Measurements from ENCODE around the gene FAM168A. TPM values are rescaled to one million over a fixed set of nuclear protein-coding genes. Genes with fewer than 3 reads are reported as not detected.

The FAM168A gene
- total and polyA plus RNA-seq, 10 of the 15 experiments (the other 5 are each of a cell fraction or from before 2014, with no cell fraction given) = 1.7 to 20.0 (median 10.0) TPM

- BruUV-seq (replicated peaks) = no TSS peak
- no peak for ATAC-seq
- TF ChIP-seq ZNF207 (IDR thresholded peaks at IDR 0.05; ENCODE audit: borderline replicate concordance) (no peak), SKIL (IDR thresholded peaks at IDR 0.05; ENCODE audit: low read depth, poor library complexity, severe bottlenecking) (no peak), POLR2A (IDR thresholded peaks at IDR 0.05; ENCODE audit: low read depth, low read length) (0 out of 2 replicates have a peak, but pooled peaks have one; percentile 34), SMARCA5 (IDR thresholded peaks at IDR 0.05) (no peak), POLR2AphosphoS5 (IDR thresholded peaks at IDR 0.05; ENCODE audit: low read length) (peak; percentile 33; the same call in 1 of the 2 replicates)
- 81% methylated on average over 6 of the region's 6 CpGs for WGBS (ENCODE audit: insufficient coverage, insufficient replicate concordance, low lambda C conversion rate, missing lambda C conversion rate)
- ChIA-PET SMC1A (ENCODE audit: uncharacterized antibody, unreplicated experiment) (interaction anchor here (0.9 to 3.9 kb wide), 7 partner anchors 10 to 261 kb away, joined by 3 to 31 read pairs (median 7); no protein-coding TSS in a partner anchor), RAD21 (ENCODE audit: unreplicated experiment) (interaction anchor here (1.2 kb wide), 1 partner anchor 15 kb away, joined by 3 read pairs; no protein-coding TSS in a partner anchor), POLR2A (interaction anchor here (1.3 kb wide), 1 partner anchor 21 kb away, joined by 3 read pairs; no protein-coding TSS in a partner anchor), CTCF (interaction anchor here (0.7 to 25.6 kb wide), 6 partner anchors 12 to 261 kb away, joined by 4 to 400 read pairs (median 6); no protein-coding TSS in a partner anchor)
- Histone ChIP-seq H3K4me2 (ENCODE audit: control insufficient read depth, insufficient read depth) (no peak overlapping the region), H3K36me3 (ENCODE audit: control insufficient read depth in 2 of 2, insufficient read depth in 2 of 2, low read length in 1 of 2) (peaks cover 21 to 22% of the 10 kb centered on the region in 2 experiments), H3K4me3 (no peak overlapping the region), H3K79me2 (ENCODE audit: control insufficient read depth, insufficient read depth, low read length) (no peaks in the 10 kb centered on the region), H3K27me3 (replicated peaks in 1 of 2; ENCODE audit: control insufficient read depth in 2 of 2, insufficient read depth in 2 of 2, low read length in 1 of 2) (no peaks in the 10 kb centered on the region), H3K4me1 (ENCODE audit: control insufficient read depth, insufficient read depth, low read length) (no peaks in the 10 kb centered on the region), H3K9me3 (replicated peaks; ENCODE audit: control insufficient read depth, insufficient read depth, low read length) (no peaks in the 10 kb centered on the region), H3K27ac (ENCODE audit: control insufficient read depth, insufficient read depth) (no peak overlapping the region), H4K20me1 (ENCODE audit: control insufficient read depth, insufficient read depth) (no peaks in the 10 kb centered on the region), H2AFZ (ENCODE audit: control insufficient read depth, low read depth, low read length) (no peak overlapping the region), H3K9ac (ENCODE audit: control insufficient read depth, insufficient read depth, low read length) (no peak overlapping the region)
- FAIRE-seq = no peak
- in situ Hi-C loops (cut with MboI) = loop anchor here (5.0 kb wide), 1 partner anchor 262 kb away; no protein-coding TSS in a partner anchor
- intact Hi-C loops (cut with micrococcal nuclease; ENCODE audit: unreplicated experiment) = no loop called here
- DNase-seq (ENCODE audit: low read depth, low spot score) = no peak
Measured at GRCh38 chr11:73400293-73400692, 197.6 kb downstream of the FAM168A start.
